Measurements from ENCODE around the gene ESPN. TPM values are rescaled to one million over a fixed set of nuclear protein-coding genes. Genes with fewer than 3 reads are reported as not detected.
A peak's percentile ranks its signal among the peaks of the same experiment; 100 is the strongest.

ESPN gene
- total RNA-seq, 1 experiment from 2014 or later: 8.5 TPM

GRCh38 chr1:6485168-6486101, 60.9 kb downstream of the ESPN start:
- ATAC-seq (no peak), DNase-seq (ENCODE audit: low read depth, low spot score) (no peak)
- intact Hi-C loops (cut with micrococcal nuclease; ENCODE audit: unreplicated experiment) (no loop called here), in situ Hi-C loops (cut with HindIII; ENCODE audit: low pct_unique_long_range_greater_than_20kb, low sequenced_read_pairs) (no loop called here)
- no TSS peak for BruUV-seq (replicated peaks)
- ChIA-PET POLR2A (no interaction called here), CTCF (interaction anchor here (0.8 kb wide), 1 partner anchor 34 kb away, joined by 3 read pairs; no protein-coding TSS in a partner anchor)
- Histone ChIP-seq H3K36me3 (ENCODE audit: control insufficient read depth, insufficient read depth, low read length) (no peaks in the 10 kb centered on the region; the same call in 1 of the 2 replicates), H3K27me3 (ENCODE audit: control insufficient read depth, insufficient read depth, low read length) (no peaks in the 10 kb centered on the region), H3K9me3 (ENCODE audit: control insufficient read depth, insufficient read depth, low read depth, low read length) (no peaks in the 10 kb centered on the region), H3K4me3 (ENCODE audit: low read depth in 2 of 2, low read length in 2 of 2) (peak overlapping the region in 1 of 2 experiments; percentile 26; a peak in 1 of 4 replicates), H3K4me1 (ENCODE audit: control insufficient read depth, insufficient read depth, low read length) (peaks cover 16% of the 10 kb centered on the region), H3K27ac (ENCODE audit: low read length) (no peak overlapping the region)
- TF ChIP-seq TCF7L2 (IDR thresholded peaks at IDR 0.05; ENCODE audit: low read depth, low read length) (no peak), CTCF (IDR thresholded peaks at IDR 0.05) (no peak), REST (IDR thresholded peaks at IDR 0.05; ENCODE audit: insufficient read depth in 1 of 2, low read depth in 2 of 2, low read length in 1 of 2) (no peak), POLR2AphosphoS5 (IDR thresholded peaks at IDR 0.05; ENCODE audit: low read depth, low read length) (no peak), SIN3A (IDR thresholded peaks at IDR 0.05; ENCODE audit: borderline replicate concordance, insufficient read depth, low read depth, low read length) (no peak)

GRCh38 chr1:6486433-6487011, 61.9 kb downstream of the ESPN start:
- intact Hi-C loops (cut with micrococcal nuclease; ENCODE audit: unreplicated experiment) (no loop called here), in situ Hi-C loops (cut with HindIII; ENCODE audit: low pct_unique_long_range_greater_than_20kb, low sequenced_read_pairs) (no loop called here)
- H3K27me3 ChIP-seq (ENCODE audit: control insufficient read depth, insufficient read depth, low read length): no peaks in the 10 kb centered on the region
- no TSS peak for BruUV-seq (replicated peaks)
- ATAC-seq: peak; percentile 81
- no peaks in the 10 kb centered on the region for H3K9me3 ChIP-seq (ENCODE audit: control insufficient read depth, insufficient read depth, low read depth, low read length)
- peaks cover 20% of the 10 kb centered on the region for H3K4me1 ChIP-seq (ENCODE audit: control insufficient read depth, insufficient read depth, low read length)
- ChIA-PET POLR2A (no interaction called here), CTCF (interaction anchor here (0.8 kb wide), 1 partner anchor 33 kb away, joined by 3 read pairs; no protein-coding TSS in a partner anchor)
- no peak for DNase-seq (ENCODE audit: low read depth, low spot score)
- no peak overlapping the region for H3K4me3 ChIP-seq (ENCODE audit: low read depth in 2 of 2, low read length in 2 of 2)
- TF ChIP-seq POLR2AphosphoS5 (IDR thresholded peaks at IDR 0.05; ENCODE audit: low read depth, low read length): no peak
- peak; percentile 96 for TF ChIP-seq CTCF (IDR thresholded peaks at IDR 0.05)
- no peak for TF ChIP-seq REST (IDR thresholded peaks at IDR 0.05; ENCODE audit: insufficient read depth in 1 of 2, low read depth in 2 of 2, low read length in 1 of 2)
- TF ChIP-seq TCF7L2 (IDR thresholded peaks at IDR 0.05; ENCODE audit: low read depth, low read length): no peak
- TF ChIP-seq SIN3A (IDR thresholded peaks at IDR 0.05; ENCODE audit: borderline replicate concordance, insufficient read depth, low read depth, low read length): no peak
- no peak overlapping the region for H3K27ac ChIP-seq (ENCODE audit: low read length)
- H3K36me3 ChIP-seq (ENCODE audit: control insufficient read depth, insufficient read depth, low read length): no peaks in the 10 kb centered on the region; the same call in 1 of the 2 replicates

Data from Panc1 (cell line).